Activated T-cell treated with anti-CD3 and anti-CD28 coated beads, Interleukin-2, amount 50 U/mL, for 1 hour (primary cell): ENCODE results near the gene CUBN.

Experiments used
- DNase-seq: peaks from one replicate; pipeline ENCODE4 v3.0.0-alpha.2; 2020

CUBN gene

DNA sequence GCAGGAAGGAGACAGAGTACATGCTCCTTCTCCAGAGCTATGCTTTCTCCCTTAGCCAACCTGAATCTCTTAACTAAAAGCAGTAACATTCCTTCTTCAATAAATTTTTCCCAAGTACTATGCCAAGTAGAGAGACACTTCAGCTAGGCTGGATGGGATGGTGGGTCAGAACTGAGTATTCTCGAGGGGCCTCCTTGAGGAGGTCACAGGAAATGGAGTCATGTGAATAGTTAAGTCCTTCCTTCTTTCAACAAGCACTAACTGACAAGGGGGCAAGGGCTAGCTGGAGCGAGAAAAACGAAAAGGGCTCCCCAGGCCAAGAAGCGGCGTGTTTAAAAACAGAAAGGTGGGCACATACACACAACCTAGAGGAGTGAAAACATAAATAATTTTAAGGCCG lies 317.8 kb downstream of the CUBN start:
- no peak for DNase-seq

DNA sequence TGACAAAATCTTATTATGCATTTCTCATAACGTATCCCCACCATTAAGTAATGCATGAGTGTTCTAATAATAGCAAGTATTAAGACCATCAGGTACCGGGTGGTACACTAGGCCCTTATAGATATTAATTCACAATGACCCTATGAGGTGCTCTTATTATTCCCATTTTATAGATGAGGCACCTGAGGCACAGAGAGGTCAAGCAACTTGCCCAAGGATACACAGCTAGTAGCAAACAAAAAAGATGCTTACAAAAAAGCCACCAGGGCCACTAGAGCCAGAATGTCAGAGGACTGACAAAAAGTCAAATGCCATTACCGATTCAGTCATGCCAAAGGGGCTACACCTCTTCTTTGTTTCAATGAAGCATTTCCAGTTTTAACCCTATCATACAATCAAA lies 318.3 kb downstream of the CUBN start:
- no peak for DNase-seq

DNA sequence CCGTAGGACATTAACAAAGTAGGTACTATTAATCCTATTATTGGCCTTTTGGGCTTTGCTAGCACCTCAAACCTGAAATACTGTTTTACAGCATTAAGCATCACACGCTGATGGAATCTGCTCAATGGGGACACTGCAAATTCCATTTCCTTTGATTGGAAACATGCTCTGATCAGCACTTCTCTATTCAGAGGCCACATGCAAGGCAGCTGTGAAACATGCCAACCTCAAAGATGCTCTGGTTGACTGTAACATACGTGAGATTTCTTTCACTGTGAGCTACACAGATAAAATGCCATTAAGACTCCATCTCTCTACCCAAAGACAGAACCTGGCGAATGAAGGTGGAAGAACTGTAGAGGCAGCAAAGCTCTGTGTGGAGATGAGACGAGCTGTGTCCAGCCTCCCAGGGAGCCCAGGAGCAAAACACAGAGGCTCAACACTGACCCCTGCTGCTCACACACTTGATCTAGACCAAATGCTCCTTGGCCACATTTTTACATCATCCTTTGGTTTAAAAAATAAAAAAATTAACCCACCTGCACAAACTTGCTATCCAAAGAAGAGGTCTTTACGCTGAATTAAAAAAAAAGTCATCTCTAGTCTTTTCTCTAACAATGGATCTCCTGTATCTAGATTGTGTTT lies 320.4 kb downstream of the CUBN start:
- peak; percentile 35 for DNase-seq

DNA sequence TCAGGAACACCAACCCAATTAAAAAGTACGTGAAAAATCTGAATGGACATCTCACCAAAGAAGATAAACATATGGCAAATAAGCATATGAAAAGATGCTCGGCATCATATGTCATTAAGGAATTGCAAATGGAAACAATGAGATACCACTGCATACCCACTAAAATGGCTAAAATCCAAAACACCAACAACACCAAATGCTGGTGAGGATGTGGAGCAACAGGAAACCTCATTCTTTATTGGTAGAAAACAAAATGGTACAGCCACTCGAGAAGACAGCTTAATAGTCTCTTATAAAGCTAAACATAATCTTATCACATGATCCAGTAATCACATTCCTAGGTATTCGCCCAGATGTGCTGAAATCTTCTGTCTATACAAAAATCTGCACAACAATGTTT lies 325.5 kb downstream of the CUBN start:
- DNase-seq, result no peak

DNA sequence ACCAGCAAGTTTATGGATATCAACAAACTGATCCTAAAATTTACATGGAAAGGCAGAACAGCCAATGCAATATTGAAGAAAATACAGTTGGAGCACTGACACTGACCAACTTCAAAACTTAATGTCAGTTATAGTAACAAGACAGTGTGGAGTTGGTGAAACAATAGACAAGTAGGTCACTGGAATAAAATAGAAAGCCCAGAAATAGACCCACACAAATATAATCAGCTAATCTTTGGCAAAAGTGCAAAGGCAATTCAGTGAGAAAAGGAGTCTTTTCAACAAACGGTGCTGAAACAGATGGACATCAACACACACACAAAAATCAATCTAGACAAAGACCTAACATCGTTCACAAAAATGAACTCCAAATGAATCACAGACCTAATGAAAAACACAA lies 326.1 kb downstream of the CUBN start:
- DNase-seq, result no peak

DNA sequence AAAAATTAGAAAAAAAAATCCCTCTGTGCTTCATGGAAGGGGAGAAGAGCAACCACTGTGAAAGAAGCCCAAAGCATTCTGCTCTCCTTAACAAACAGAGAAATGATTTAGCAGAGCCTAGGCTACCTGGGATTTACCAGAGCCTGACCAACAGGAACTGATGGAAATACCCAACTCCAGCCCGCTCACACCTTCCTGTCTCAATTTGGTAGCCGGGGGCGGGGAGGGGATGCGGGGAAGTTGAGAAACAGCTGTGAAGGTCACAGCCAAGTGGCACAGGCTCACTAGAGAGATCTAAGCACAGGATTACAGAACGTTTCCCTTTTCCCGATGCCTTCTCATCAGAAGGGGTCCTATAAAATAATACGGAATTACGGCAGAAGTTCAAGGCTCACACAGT lies 330.0 kb downstream of the CUBN start:
- no peak for DNase-seq

DNA sequence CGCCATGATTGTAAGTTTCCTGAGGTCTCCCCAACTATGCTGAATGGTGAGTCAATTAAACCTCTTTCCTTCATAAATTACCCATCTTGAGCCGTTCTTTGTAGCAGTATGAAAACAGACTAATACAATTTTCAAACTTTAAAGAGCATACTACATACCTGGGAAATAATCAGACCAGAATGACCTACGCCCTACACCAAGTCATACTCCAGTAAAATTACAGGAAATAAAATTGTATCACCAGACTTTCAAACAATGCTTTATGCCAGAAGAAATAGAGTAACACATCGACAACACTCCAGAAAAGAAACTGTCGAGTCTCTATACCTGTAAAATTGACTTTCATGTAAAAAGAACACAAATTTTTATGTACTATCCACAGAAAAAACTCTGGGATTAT lies 331.0 kb downstream of the CUBN start:
- no peak for DNase-seq

DNA sequence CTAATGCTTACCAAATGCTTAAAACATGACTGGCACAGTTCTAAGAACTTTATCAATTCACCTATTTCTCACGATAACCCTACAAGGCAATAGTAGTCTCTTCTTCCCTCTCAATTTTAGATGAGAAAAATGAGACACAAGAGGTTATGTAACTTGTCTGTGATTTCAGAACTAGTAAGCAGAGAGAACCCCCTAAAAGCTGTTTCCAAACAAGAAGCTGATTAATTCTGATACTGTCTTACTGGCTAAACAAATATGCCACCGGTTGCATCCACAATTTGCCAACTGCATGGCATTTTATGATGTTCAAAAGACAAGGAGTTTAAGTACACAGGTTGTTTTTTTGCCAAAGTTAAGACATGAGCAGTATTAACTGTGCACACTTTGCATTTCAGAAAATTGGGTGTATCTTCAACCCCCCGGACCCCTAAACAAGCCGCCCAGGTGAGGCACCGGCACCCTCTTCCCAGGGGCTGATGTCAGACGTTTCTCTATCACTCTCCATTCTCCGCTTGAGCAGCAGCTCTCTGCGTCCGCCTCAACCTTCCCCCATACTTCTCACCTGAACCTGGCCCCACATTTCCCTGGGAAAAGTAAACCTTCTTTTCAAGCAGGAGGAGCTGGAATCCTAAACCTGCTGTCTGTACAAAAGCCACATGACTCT lies 334.1 kb downstream of the CUBN start:
- DNase-seq, result no peak

DNA sequence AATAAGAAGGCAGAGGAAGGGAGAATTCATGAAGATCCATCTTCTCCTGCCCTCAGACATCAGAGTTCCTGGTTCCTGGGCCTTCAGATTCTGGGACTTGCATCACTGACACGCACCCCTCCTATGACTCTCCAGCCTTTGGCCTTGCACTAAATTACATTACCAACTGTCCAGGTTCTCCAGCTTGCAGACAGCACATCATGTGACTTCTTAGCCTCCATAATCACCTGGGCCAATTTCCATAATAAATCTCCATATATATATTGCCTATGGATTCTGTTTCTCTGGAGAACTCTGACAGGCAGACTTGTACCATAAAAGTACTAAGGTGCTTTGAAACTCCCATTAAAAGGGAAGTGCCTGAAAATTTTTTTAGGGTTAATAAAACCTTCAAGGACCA lies 335.6 kb downstream of the CUBN start:
- DNase-seq, result no peak

DNA sequence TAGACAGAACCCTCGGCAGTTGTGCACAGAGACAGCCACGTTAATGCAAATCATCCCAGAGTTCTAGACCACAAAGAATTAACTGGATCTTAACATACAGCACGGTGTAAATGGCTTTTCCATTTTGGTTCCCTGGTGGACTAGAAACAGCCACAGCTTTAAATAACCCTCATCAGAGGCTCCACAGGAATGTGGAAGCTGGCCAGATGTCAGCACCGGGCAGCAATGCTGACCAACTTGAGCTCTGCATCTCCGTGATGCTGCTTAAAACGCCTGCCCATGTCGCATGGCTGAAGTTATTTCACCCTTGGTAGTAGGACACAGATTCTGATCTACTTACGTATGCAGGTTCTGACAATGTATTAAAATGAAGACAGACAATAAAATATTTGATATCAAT lies 336.9 kb downstream of the CUBN start:
- no peak for DNase-seq

DNA sequence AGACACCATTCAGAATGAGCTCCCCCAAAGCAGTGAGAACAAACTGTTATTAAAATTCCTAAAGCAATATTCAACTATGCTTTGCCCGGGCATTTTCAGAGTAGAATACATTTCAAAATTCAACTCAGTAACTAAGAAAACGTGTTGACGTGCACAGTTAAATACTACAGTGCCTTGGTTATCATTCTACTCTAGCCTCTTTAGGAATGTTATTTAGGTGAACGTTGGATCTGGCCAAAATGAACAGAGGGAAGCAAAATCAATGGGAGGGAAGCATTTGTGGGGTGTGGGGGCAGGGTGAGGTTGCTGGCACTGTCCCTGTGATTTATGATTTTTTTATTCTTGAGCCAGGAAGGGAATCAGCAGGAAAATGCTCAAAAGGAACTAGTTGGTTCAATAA lies 339.8 kb downstream of the CUBN start:
- no peak for DNase-seq

DNA sequence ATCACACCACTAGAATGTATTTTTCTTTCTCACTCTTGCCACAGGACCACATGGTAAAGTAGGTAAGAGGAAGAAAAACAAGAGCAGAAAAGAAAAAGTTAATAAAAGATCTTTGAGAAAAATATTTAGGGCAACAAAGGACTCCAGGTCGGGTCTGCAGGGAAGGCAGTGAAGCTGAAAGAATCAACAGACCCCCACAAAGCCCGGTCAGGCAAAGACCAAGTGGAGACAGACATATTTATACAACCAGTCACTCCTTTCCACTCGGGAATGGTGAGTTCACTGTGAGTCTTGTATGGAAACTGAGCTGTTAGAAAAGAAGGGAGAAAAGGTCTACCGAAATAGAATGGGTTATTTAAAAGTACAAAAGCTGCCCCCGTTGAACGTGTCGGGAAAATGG lies 340.4 kb downstream of the CUBN start:
- DNase-seq, result no peak

DNA sequence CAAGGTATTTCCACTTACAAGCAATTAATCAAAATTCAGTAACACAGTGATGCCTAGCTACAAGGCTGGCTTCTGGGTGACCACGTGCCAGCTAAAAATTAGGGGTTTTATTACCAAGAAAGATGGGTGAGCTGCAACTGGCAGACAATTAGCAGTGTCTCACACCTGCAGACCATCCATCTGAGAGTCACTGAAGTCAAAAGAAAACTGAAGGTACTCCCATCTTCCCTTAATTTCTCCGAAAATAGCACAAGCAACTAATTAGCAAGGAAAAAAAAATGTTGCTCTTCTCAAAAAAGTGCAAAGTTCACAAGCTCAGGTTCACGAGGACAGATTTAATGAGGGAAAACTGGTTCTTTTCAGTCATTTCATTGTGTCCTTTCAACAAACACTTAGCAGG lies 340.8 kb downstream of the CUBN start:
- no peak for DNase-seq

DNA sequence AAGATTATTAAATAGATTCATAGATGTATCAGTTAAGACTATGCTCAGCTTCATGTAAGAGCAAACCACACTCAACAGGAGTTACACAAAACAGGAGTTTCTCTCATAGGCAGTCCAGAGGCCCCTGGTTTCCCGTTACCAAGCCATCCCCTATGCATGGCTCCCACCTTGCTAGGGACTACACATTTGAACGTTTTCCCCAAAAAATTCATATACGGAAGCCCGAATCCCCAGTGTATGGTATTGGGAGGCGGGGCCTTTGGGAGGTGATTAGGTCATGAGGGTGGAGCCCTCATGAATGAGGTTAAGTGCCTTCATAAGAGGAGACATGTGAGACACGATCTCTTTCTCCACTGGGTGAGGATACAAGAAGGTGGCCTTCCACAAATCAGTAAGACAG lies 341.5 kb downstream of the CUBN start:
- no peak for DNase-seq

DNA sequence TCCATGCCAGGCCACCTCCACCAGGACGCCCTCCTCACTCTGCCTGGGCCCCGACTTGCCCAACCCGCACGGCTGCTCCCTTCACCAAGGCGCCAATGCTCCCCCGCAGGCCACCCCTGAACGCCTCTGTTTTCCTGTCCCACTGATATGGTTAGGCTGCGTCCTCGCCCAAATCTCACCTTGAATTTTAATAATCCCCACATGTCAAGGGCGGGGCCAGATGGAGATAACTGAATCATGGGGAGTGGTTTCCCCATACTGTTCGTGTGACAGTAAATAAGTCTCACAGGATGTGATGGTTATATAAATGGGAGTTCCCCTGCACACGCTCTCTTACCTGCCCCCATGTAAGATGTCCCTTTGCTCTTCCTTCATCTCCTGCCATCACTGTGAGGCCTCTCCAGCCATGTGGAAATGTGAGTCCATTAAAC lies 342.2 kb downstream of the CUBN start:
- peak; percentile 46 for DNase-seq

DNA sequence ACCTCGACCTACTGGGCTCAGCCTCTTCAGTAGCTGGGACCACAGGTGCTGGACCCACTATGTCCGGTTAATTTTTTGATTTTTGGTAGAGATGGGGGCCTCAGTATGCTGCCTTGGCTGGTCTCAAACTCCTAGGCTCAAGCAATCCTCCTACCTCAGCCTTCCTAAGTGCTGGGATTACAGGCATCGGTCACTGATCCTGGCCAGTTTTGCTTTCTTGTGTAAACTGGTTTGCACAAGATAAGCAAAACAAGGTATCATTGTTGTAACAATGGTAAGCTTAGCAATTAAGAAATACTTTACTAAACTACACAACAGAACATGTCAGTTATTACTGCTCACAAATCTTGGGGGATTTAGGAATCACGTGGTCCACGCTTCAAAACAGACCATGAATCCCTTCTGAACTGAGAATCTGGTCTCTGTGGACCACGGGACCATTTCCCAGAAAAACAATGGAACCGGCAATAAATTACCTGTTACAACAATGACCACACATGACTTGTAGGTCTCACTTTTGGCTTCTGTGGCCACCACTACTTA lies 349.2 kb downstream of the CUBN start:
- no peak for DNase-seq

DNA sequence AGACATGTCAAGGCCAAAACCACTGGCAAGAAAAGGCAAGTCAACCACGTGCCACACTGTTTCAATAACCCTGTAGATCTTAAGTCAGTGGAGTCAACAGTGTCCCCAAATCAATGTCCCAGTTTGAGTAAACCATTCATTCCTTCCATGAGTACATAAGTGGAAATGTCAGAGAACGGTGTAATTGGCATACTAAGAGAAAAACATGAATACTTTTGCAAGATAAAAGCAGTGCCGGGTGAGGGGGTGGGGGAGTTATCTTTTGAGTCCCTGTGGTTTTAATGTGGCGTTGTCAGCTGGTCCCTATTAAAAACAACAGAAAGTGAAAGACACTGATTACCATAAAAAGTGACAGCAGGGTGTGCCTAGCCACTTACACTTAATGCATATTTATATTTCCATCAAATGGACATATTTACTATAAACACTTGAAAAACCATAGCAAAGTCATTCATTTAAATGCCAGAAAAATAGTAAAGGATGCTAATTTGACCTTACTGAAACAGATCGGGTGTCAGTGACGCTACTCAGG lies 350.2 kb downstream of the CUBN start:
- no peak for DNase-seq

DNA sequence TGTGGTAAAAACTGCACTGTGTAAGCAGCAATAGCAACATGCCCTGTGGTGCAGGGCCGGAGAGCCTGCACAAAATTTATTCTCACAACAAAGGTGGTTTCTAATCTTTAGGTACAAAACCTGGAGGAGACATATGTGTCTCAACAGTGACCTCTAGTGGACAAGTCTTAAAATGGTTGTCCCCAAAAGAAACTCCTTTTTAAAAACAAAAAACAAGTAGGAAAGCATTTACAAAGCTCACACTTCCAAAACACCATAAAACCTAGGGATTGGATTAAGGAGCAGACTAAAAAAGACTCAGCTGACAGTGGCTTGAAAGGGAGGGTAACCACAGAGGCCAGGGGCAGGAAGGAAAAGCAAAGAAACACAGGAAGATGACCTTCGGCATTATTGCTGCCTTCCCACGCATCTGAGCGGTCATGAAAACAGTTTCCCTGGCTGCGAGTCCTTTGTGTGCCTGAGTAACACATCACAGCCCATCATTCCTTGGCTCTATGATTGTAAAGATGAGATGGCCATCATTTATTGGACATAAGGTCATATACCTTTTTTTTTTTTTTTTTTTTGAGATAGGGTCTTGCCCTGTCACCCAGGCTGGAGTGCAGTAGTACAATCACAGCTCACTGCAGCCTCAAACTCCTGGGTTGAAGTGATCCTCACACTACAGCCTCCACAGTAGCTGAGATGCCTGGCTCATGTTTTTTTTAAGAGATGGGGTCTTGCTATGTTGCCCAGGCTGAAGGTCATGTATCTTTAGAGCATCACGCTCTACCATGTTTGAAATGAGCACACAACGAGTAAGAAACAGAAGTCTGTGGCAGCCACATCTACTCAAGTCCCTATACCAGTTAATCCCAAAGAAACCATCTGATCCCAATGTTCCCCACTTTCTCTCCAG lies 351.9 kb downstream of the CUBN start:
- no peak for DNase-seq

DNA sequence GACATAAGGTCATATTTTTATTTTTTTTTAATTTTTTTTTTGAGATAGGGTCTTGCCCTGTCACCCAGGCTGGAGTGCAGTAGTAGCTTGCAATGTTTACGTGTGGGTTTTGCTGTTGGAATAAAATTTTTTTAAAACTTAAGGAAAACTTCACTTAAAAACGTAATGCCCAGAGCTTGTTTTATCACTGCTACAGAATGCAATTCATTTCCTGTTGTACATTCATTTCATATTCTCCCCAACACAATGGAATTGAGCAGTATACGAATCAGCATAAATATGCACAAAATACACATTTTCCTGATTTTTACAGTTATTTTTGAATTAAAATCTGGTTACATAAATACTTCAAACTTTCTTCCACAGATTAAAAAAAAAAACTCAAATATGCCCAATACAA lies 352.7 kb downstream of the CUBN start:
- no peak for DNase-seq
